Measurements from ENCODE around the gene SFRP2. TPM values are rescaled to one million over a fixed set of nuclear protein-coding genes. Genes with fewer than 3 reads are reported as not detected.

SFRP2 gene
- total RNA-seq, 1 donor from 2014 or later: 1.3 TPM

- no peak for TF ChIP-seq CTCF (IDR thresholded peaks at IDR 0.05; ENCODE audit: unreplicated experiment)
- Mint-ChIP-seq H3K36me3 (ENCODE audit: insufficient read depth) (no peaks in the 10 kb centered on the region), H3K27me3 (no peaks in the 10 kb centered on the region)
Observed at GRCh38 chr4:153809307-153809706, 20.4 kb upstream of the SFRP2 start.

GRCh38 chr4:153808175-153808574 lies 19.3 kb upstream of the SFRP2 start:
- Mint-ChIP-seq H3K36me3 (ENCODE audit: insufficient read depth) (no peaks in the 10 kb centered on the region), H3K27me3 (no peaks in the 10 kb centered on the region), H3K4me3 (ENCODE audit: low read depth) (no peak overlapping the region), H3K4me1 (ENCODE audit: low read depth) (peaks cover 4% of the 10 kb centered on the region), H3K9me3 (ENCODE audit: low read depth) (no peaks in the 10 kb centered on the region), H3K27ac (no peak overlapping the region)
- no peak for DNase-seq (ENCODE audit: low spot score, unreplicated experiment)
- TF ChIP-seq CTCF (IDR thresholded peaks at IDR 0.05; ENCODE audit: unreplicated experiment): no peak

More at GRCh38 chr4:153809307-153809706, 20.4 kb upstream of the SFRP2 start:
- Mint-ChIP-seq H3K4me3 (ENCODE audit: low read depth) (no peak overlapping the region), H3K27ac (no peak overlapping the region), H3K9me3 (ENCODE audit: low read depth) (no peaks in the 10 kb centered on the region), H3K4me1 (ENCODE audit: low read depth) (peaks cover 4% of the 10 kb centered on the region)
- no peak for DNase-seq (ENCODE audit: low spot score, unreplicated experiment)

DNA sequence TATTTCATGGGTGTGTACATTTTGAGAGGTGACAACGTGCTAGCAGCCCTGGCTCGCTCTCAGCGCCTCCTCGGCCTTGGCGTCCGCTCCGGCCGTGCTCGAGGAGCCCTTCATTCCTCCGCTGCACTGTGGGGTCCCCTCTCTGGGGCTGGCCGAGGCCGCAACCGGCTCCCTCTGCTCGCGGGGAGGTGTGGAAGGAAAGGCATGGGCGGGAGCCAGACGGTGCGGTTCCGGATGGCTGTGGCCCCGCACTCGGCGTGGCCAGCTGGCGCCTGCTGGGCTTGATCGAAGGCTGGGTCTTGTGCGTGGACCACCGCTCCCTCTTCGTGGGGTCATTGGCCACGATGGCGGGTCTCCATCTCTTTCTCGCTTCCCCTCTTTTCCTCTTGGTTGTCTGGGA lies 17.2 kb upstream of the SFRP2 start:
- Mint-ChIP-seq H3K4me1 (ENCODE audit: low read depth) (no peaks in the 10 kb centered on the region), H3K9me3 (ENCODE audit: low read depth) (no peaks in the 10 kb centered on the region), H3K27me3 (no peaks in the 10 kb centered on the region), H3K36me3 (ENCODE audit: insufficient read depth) (no peaks in the 10 kb centered on the region), H3K4me3 (ENCODE audit: low read depth) (no peak overlapping the region), H3K27ac (no peak overlapping the region)
- no peak for TF ChIP-seq CTCF (IDR thresholded peaks at IDR 0.05; ENCODE audit: unreplicated experiment)
- no peak for DNase-seq (ENCODE audit: low spot score, unreplicated experiment)

DNA sequence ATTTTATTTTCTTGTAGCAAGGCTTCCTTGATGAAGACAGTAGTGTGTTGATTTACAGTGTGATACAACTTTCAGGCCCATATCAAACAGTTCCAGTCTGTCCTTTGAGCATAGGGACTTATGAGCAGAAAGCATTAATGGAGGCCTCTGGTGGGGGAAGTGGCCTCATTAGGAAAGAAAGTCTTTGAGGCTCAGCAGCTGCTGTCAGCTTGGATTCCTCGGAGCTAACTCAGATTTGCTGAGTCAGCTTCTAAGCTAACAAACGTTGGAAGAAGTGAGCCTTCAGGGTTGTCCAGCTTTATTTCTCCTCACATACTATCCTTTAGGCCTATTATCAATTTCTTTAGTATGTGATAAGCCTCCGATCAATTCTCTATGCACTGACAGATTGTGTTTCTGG lies 15.8 kb upstream of the SFRP2 start:
- Mint-ChIP-seq H3K4me3 (ENCODE audit: low read depth) (no peak overlapping the region), H3K27ac (no peak overlapping the region), H3K9me3 (ENCODE audit: low read depth) (no peaks in the 10 kb centered on the region), H3K36me3 (ENCODE audit: insufficient read depth) (no peaks in the 10 kb centered on the region), H3K4me1 (ENCODE audit: low read depth) (peaks cover under 1% of the 10 kb centered on the region), H3K27me3 (no peaks in the 10 kb centered on the region)
- DNase-seq (ENCODE audit: low spot score, unreplicated experiment): no peak
- TF ChIP-seq CTCF (IDR thresholded peaks at IDR 0.05; ENCODE audit: unreplicated experiment): no peak

DNA sequence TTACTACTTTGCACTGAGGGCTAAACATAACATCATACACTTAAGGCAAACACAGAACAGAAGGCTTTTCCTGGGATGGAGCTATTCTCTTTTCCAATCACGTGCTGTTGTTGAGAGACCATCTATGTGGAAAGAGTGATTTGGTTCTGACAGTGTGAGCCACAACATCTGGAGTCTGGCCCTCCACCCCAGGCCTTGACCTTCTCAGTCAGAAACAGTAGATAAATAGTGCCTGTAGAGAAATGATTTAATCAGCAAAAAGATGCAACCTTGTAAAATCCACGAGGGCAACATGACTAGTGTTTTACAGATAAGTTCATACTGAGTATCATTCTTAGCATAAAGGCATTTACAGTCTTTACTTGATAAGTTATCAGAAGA lies 10.8 kb upstream of the SFRP2 start:
- TF ChIP-seq CTCF (IDR thresholded peaks at IDR 0.05; ENCODE audit: unreplicated experiment): no peak
- Mint-ChIP-seq H3K27me3 (peaks cover 31% of the 10 kb centered on the region), H3K36me3 (ENCODE audit: insufficient read depth) (no peaks in the 10 kb centered on the region), H3K27ac (no peak overlapping the region), H3K9me3 (ENCODE audit: low read depth) (no peaks in the 10 kb centered on the region), H3K4me1 (ENCODE audit: low read depth) (peaks cover 4% of the 10 kb centered on the region), H3K4me3 (ENCODE audit: low read depth) (no peak overlapping the region)
- DNase-seq (ENCODE audit: low spot score, unreplicated experiment): no peak

Measured in progenitor cell of endocrine pancreas (in vitro differentiated cells).